CD8-positive, alpha-beta memory T cell (primary cell): ENCODE data around the gene DCBLD1. TPM values are rescaled to one million over a fixed set of nuclear protein-coding genes. Genes with fewer than 3 reads are reported as not detected.

Experiments
- CTCF ChIA-PET: fragments of 350-600 bp; sonication (Branson Sonifier 250); formaldehyde crosslinking; loops from one replicate; lab custom pipeline; 2021; ENCODE audit warnings: antibody characterized with exemption; lab: Charles Lee
- POLR2A ChIA-PET: fragments of 350-600 bp; sonication (Branson Sonifier 250); formaldehyde crosslinking; loops from one replicate; lab custom pipeline; 2021; ENCODE audit warnings: antibody characterized with exemption; lab: Charles Lee
- DNase-seq, 5 donors: peaks; one replicate each; pipeline versions ENCODE4 v3.0.0 to v3.0.0-alpha.2; 2020 to 2022; ENCODE audit warnings: mixed read lengths in 1 of 5
- H3K27ac ChIP-seq: one replicate; pipeline ENCODE4 v1.7.0; 2013; ENCODE audit warnings: low read depth, mild to moderate bottlenecking, low read length, moderate library complexity
- H3K27me3 ChIP-seq: 2 replicates; pipeline ENCODE4 v1.7.0; 2013; ENCODE audit warnings: low read length, mild to moderate bottlenecking; ENCODE audit not compliant: insufficient read depth, poor library complexity, severe bottlenecking
- H3K36me3 ChIP-seq: 2 replicates; pipeline ENCODE4 v1.7.0; 2013; ENCODE audit warnings: mild to moderate bottlenecking, low read length, moderate library complexity; ENCODE audit not compliant: insufficient read depth
- H3K4me1 ChIP-seq: 2 replicates; pipeline ENCODE4 v1.7.0; 2013; ENCODE audit warnings: mild to moderate bottlenecking, low read length, moderate library complexity; ENCODE audit not compliant: insufficient read depth
- H3K4me3 ChIP-seq: 2 replicates; pipeline ENCODE4 v1.7.0; 2013; ENCODE audit warnings: mild to moderate bottlenecking, low read length
- H3K9me3 ChIP-seq: 2 replicates; pipeline ENCODE4 v1.7.0; 2013; ENCODE audit warnings: mild to moderate bottlenecking, low read length
- H3K27ac Mint-ChIP-seq, 8 donors: one replicate each; pipeline ENCODE4 v1.8.0; 2020 to 2021; ENCODE audit warnings: mixed read lengths in 8 of 8, mild to moderate bottlenecking in 6 of 8, inconsistent platforms in 3 of 8, moderate library complexity in 3 of 8
- H3K27me3 Mint-ChIP-seq, 2 donors: one replicate each; pipeline ENCODE4 v1.8.0; 2020 to 2021; ENCODE audit warnings: mixed read lengths in 2 of 2, mild to moderate bottlenecking in 1 of 2, moderate library complexity in 1 of 2
- H3K36me3 Mint-ChIP-seq, 3 donors: one replicate each; pipeline ENCODE4 v1.8.0; 2020 to 2021; ENCODE audit warnings: mixed read lengths in 3 of 3, inconsistent platforms in 1 of 3, mild to moderate bottlenecking in 1 of 3
- H3K4me1 Mint-ChIP-seq, 3 donors: one replicate each; pipeline ENCODE4 v1.8.0; 2020 to 2021; ENCODE audit warnings: mixed read lengths in 3 of 3, inconsistent platforms in 1 of 3, mild to moderate bottlenecking in 1 of 3
- H3K4me3 Mint-ChIP-seq, 7 donors: one replicate each; pipeline ENCODE4 v1.8.0; 2020 to 2021; ENCODE audit warnings: mixed read lengths in 7 of 7, mild to moderate bottlenecking in 6 of 7, moderate library complexity in 4 of 7, inconsistent platforms in 2 of 7
- H3K9me3 Mint-ChIP-seq, 5 donors: one replicate each; pipeline ENCODE4 v1.8.0; 2020 to 2022; ENCODE audit warnings: mixed read lengths in 5 of 5, mild to moderate bottlenecking in 3 of 5, moderate library complexity in 2 of 5, inconsistent platforms in 1 of 5
- polyA plus RNA-seq: library from polyadenylated mRNA; unstranded; fragments of 300-500 nt; fragmentation: Illumina TruSeq; gene quantifications from one replicate; pipeline ENCODE4 v1.2.3, GENCODE V29; 2021
- total RNA-seq, 2 experiments: library from RNA; stranded (reverse); gene quantifications; one replicate each; pipeline ENCODE4 v1.2.3, GENCODE V29; 2021

DCBLD1 gene
- total and polyA plus RNA-seq, 3 experiments from 2014 or later: 3.3 to 4.8 (median 4.1) TPM

GRCh38 chr6:117597755-117598154 is 115.3 kb downstream of the DCBLD1 start:
- CTCF ChIA-PET: interaction anchor here (1.2 kb wide), 1 partner anchor 14 kb away, joined by 3 read pairs; no protein-coding TSS in a partner anchor
- DNase-seq: no peak
- Histone ChIP-seq H3K27ac (no peak overlapping the region), H3K36me3 (no peaks in the 10 kb centered on the region), H3K4me1 (peaks cover 28% of the 10 kb centered on the region), H3K9me3 (no peaks in the 10 kb centered on the region), H3K27me3 (no peaks in the 10 kb centered on the region), H3K4me3 (no peak overlapping the region)
- Mint-ChIP-seq H3K4me3 (peak overlapping the region in 1 of 7 donors; percentile 25), H3K9me3 (no peaks in the 10 kb centered on the region), H3K36me3 (peaks cover 9 to 41% (median 18%) of the 10 kb centered on the region in 3 donors), H3K27ac (peak overlapping the region in 1 of 8 donors; percentile 16), H3K27me3 (no peaks in the 10 kb centered on the region), H3K4me1 (peaks cover 44 to 47% (median 44%) of the 10 kb centered on the region in 3 donors)
- POLR2A ChIA-PET: interaction anchor here (0.6 kb wide), 1 partner anchor 1029 kb away, joined by 9 read pairs; no protein-coding TSS in a partner anchor

Other genes starting within 250 kb of the DCBLD1 start
- gene VGLL2, start 217.1 kb upstream of the DCBLD1 start, total RNA-seq: not detected
- not detected for gene VGLL2, start 217.1 kb upstream of the DCBLD1 start, polyA plus RNA-seq
- gene ROS1, start 56.7 kb upstream of the DCBLD1 start, total RNA-seq: not detected
- not detected for gene ROS1, start 56.7 kb upstream of the DCBLD1 start, polyA plus RNA-seq
- gene GOPC, start 119.8 kb downstream of the DCBLD1 start, total RNA-seq: 10 to 100 TPM; 21.2 to 22.0 TPM
- 15.5 TPM for gene GOPC, start 119.8 kb downstream of the DCBLD1 start, polyA plus RNA-seq
- gene NUS1, start 192.8 kb downstream of the DCBLD1 start, total RNA-seq: 10 to 100 TPM; 62.5 to 62.6 TPM
- gene NUS1, start 192.8 kb downstream of the DCBLD1 start, polyA plus RNA-seq: 16.0 TPM